Right cardiac atrium (tissue), 5 donors: Measurements from ENCODE around the gene ZYG11B. TPM values are rescaled to one million over a fixed set of nuclear protein-coding genes. Genes with fewer than 3 reads are reported as not detected.
"Not testable (repeated sequence)": the region's sequence is repeated elsewhere in the genome, so short reads cannot be mapped to it uniquely, and the experiment has no call there.

Experiments
- ATAC-seq, 2 donors: fragments of 200-7000 bp; cut with Tn5 transposase; one replicate each; pipeline versions ENCODE4 v1.8.0 to v1.9.1; 2020; ENCODE audit warnings: moderate library complexity in 2 of 2, mild to moderate bottlenecking in 1 of 2
- DNase-seq, 3 donors: peaks; one replicate each; pipeline ENCODE4 v3.0.0-alpha.2; 2020
- H3K27ac ChIP-seq: one replicate; pipeline ENCODE4 v1.5.1; 2013; ENCODE audit warnings: mild to moderate bottlenecking, low read length, control low read depth, moderate library complexity
- H3K27me3 ChIP-seq: one replicate; pipeline ENCODE4 v1.6.1; 2013; ENCODE audit not compliant: control insufficient read depth, insufficient read depth
- H3K4me1 ChIP-seq: one replicate; pipeline ENCODE4 v1.6.1; 2013; ENCODE audit warnings: low read length; ENCODE audit not compliant: control insufficient read depth, insufficient read depth
- H3K4me3 ChIP-seq: one replicate; pipeline ENCODE4 v1.5.1; 2013; ENCODE audit warnings: low read length, control low read depth
- H3K9me3 ChIP-seq: one replicate; pipeline ENCODE4 v1.6.1; 2013; ENCODE audit warnings: low read length; ENCODE audit not compliant: control insufficient read depth
- WGBS: extraction: QIAGEN DNeasy Blood & Tissue Kit; methylation state at CpG from one replicate; pipeline ENCODE4 v1.1.7; 2013; 5-methylcytosine and 5-hydroxymethylcytosine counted together
- intact Hi-C, 4 donors: fragments of 100-400 bp; cut with DNase I; formaldehyde crosslinking; loops; one replicate each; pipeline versions ENCODE4 v1.11.0 to v1.14.0; 2022 to 2023
- polyA plus RNA-seq: library from polyadenylated mRNA; stranded (reverse); fragments of 200-250 nt; gene quantifications from one replicate; pipeline ENCODE4 v1.2.3, GENCODE V29; 2013
- total RNA-seq, 4 donors: library from RNA; stranded (reverse); fragmentation: NEBNext Ultra II Directional; extraction: Animal tissue kit (Norgen Biotek cat#: 25700); gene quantifications; one replicate each; pipeline ENCODE4 v1.2.1, GENCODE V29; 2021
- donor health status: healthy with polysubstance abuse.
- donor health status: DM: no; HTN: yes; CAD: no.
- donor health status: DM: no; HTN: no; CAD: no.
- donor health status: DM: no; HTN: yes; CAD: no; lungs with severe emphysema.
- donor health status: DM: yes; HTN: yes; CAD: no.

ZYG11B gene
- total and polyA plus RNA-seq, 5 donors: 17.8 to 58.7 (median 53.2) TPM

GRCh38 chr1:52852854-52853253 is 126.6 kb downstream of the ZYG11B start:
- WGBS: 78% methylated on average over 2 of the region's 2 CpGs

GRCh38 chr1:52855584-52855983 is 129.3 kb downstream of the ZYG11B start:
- intact Hi-C loops: no loop called here
- no peaks in the 10 kb centered on the region for H3K9me3 ChIP-seq
- no peak for DNase-seq
- H3K4me1 ChIP-seq: peaks cover 2% of the 10 kb centered on the region
- H3K27ac ChIP-seq: no peak overlapping the region
- H3K4me3 ChIP-seq: no peak overlapping the region
- 94% methylated on average over 4 of the region's 4 CpGs for WGBS
- no peak for ATAC-seq
- no peaks in the 10 kb centered on the region for H3K27me3 ChIP-seq

More at GRCh38 chr1:52852854-52853253, 126.6 kb downstream of the ZYG11B start:
- H3K4me3 ChIP-seq: no peak overlapping the region
- H3K27me3 ChIP-seq: no peaks in the 10 kb centered on the region
- intact Hi-C loops: no loop called here
- peaks cover 2% of the 10 kb centered on the region for H3K4me1 ChIP-seq
- H3K9me3 ChIP-seq: no peaks in the 10 kb centered on the region
- ATAC-seq: no peak
- H3K27ac ChIP-seq: no peak overlapping the region
- no peak for DNase-seq

DNA sequence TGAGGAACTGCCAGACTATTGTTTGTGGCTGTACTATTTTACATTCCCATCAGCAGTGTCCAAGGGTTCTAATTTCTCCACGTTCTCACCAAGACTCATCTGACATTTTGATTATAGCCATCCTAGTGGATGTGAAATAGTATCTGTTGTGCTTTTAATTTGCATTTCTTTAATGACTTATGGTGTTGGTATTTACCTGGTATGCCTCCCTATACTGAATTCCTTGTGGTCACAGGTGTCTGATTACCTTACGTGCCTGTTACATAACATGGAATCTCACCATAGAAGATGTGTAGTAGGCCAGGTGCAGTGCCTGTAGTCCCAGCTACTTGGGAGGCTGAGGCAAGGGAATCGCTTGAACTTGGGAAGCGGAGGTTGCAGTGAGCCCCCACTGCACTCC is 129.8 kb downstream of the ZYG11B start:
- 86% methylated on average over 4 of the region's 4 CpGs for WGBS
- Histone ChIP-seq H3K27me3 (no peaks in the 10 kb centered on the region), H3K4me3 (no peak overlapping the region), H3K27ac (no peak overlapping the region), H3K9me3 (no peaks in the 10 kb centered on the region), H3K4me1 (peaks cover 2% of the 10 kb centered on the region)
- no peak for DNase-seq
- ATAC-seq: no peak
- intact Hi-C loops: no loop called here

DNA sequence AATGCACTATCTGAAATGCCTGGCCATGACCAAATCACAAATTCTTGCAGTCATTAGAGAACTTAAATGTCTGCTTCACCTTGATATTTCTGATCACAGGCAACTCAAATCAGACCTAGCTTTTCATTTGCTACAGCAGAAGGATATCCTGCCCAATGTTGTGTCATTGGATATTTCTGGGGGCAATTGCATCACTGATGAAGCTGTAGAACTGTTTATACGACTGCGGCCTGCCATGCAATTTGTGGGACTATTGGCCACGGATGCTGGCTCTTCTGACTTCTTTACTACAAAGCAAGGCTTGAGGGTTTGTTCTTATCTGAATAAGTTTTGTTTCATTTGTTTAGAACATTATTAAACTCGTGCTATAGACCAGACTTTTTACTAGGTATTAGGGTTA is 131.2 kb downstream of the ZYG11B start:
- 82% methylated on average over 4 of the region's 4 CpGs for WGBS
- DNase-seq: no peak
- Histone ChIP-seq H3K9me3 (no peaks in the 10 kb centered on the region), H3K27ac (no peak overlapping the region), H3K4me3 (no peak overlapping the region), H3K4me1 (peaks cover 2% of the 10 kb centered on the region), H3K27me3 (no peaks in the 10 kb centered on the region)
- intact Hi-C loops: no loop called here
- ATAC-seq: no peak

GRCh38 chr1:52862666-52863458 is 136.6 kb downstream of the ZYG11B start:
- no peak overlapping the region for H3K27ac ChIP-seq
- no peak for ATAC-seq
- H3K27me3 ChIP-seq: no peaks in the 10 kb centered on the region
- H3K4me1 ChIP-seq: no peaks in the 10 kb centered on the region
- 45% methylated on average over 2 of the region's 2 CpGs for WGBS
- no peaks in the 10 kb centered on the region for H3K9me3 ChIP-seq
- intact Hi-C loops: no loop called here
- no peak overlapping the region for H3K4me3 ChIP-seq
- no peak for DNase-seq

DNA sequence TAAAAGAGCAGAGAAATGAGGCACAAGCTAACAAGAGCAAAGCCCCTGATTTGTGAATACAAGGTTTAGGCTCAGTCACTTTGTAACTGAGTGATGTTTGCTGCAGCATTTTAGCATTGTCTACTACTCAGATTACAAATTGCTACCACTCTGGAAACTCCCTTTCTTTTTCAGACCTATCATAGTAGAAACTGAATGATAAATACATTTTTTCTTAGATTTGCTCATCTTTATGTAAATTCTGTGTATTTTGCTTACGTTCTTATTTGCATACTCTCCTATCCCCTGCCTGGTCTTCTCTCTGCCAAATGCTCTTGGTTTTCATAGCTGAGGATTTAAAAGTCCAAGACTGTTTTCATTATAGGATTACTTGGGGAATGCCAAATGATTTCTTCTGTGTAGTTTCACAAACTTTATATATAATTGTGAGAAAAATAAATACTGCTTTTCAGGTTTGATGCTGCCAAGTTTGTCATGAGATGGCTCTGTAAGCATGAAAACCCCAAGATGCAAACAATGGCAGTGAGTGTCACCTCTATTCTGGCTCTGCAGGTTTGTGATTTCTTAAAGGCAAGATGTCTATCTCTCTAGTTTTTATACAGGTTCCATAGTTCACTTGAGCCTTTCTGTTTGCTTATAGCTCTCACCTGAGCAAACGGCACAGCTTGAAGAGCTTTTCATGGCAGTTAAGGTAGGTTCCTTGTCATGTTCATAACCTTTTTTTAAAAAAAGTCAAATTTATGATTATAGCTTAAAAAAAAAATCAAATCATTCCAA is 141.0 kb downstream of the ZYG11B start:
- no peak overlapping the region for H3K27ac ChIP-seq
- 88% methylated on average over 2 of the region's 2 CpGs for WGBS
- H3K4me1 ChIP-seq: no peaks in the 10 kb centered on the region
- ATAC-seq: no peak
- H3K9me3 ChIP-seq: no peaks in the 10 kb centered on the region
- H3K4me3 ChIP-seq: no peak overlapping the region
- H3K27me3 ChIP-seq: no peaks in the 10 kb centered on the region
- intact Hi-C loops: no loop called here
- no peak for DNase-seq

- intact Hi-C loops, H3K4me3 ChIP-seq, H3K4me1 ChIP-seq, H3K9me3 ChIP-seq, H3K27me3 ChIP-seq, H3K27ac ChIP-seq, ATAC-seq: not testable (repeated sequence)
- DNase-seq: peak in 1 of 3 donors; percentile 57
- 88% methylated on average over 21 of the region's 29 CpGs for WGBS
Observed at GRCh38 chr1:52869727-52870126, 143.5 kb downstream of the ZYG11B start.

GRCh38 chr1:52876843-52877242 is 150.6 kb downstream of the ZYG11B start:
- Histone ChIP-seq H3K4me3 (no peak overlapping the region), H3K27ac (no peak overlapping the region), H3K4me1 (no peaks in the 10 kb centered on the region), H3K9me3 (no peaks in the 10 kb centered on the region), H3K27me3 (no peaks in the 10 kb centered on the region)
- ATAC-seq (no peak), DNase-seq (no peak)
- intact Hi-C loops: no loop called here
- 58% methylated on average over 2 of the region's 2 CpGs for WGBS

Other genes starting within 250 kb of the ZYG11B start
- gene TUT4, start 173.4 kb upstream of the ZYG11B start, total RNA-seq: 10 to 100 TPM; 36.1 to 41.1 (median 38.8) TPM
- gene TUT4, start 173.4 kb upstream of the ZYG11B start, polyA plus RNA-seq: 20.4 TPM
- 10 to 100 TPM in 2 of 4 donors, 1 to 10 TPM in 2; 9.4 to 13.9 (median 10.8) TPM for gene GPX7, start 124.1 kb upstream of the ZYG11B start, total RNA-seq
- 13.6 TPM for gene GPX7, start 124.1 kb upstream of the ZYG11B start, polyA plus RNA-seq
- gene SHISAL2A, start 93.3 kb upstream of the ZYG11B start, total RNA-seq: not detected
- gene SHISAL2A, start 93.3 kb upstream of the ZYG11B start, polyA plus RNA-seq: not detected
- 10 to 100 TPM; 14.9 to 16.4 (median 15.5) TPM for gene COA7, start 28.1 kb upstream of the ZYG11B start, total RNA-seq
- 6.5 TPM for gene COA7, start 28.1 kb upstream of the ZYG11B start, polyA plus RNA-seq
- gene ZYG11A, start 116.3 kb downstream of the ZYG11B start, total RNA-seq: under 1 TPM in 1 of 4 donors, not detected in 3; 0.06 TPM
- 0.02 TPM for gene ZYG11A, start 116.3 kb downstream of the ZYG11B start, polyA plus RNA-seq
- 100 to 1,000 TPM; 104 to 145 (median 121) TPM for gene ECHDC2, start 195.3 kb downstream of the ZYG11B start, total RNA-seq
- gene ECHDC2, start 195.3 kb downstream of the ZYG11B start, polyA plus RNA-seq: 114 TPM
- gene SCP2, start 200.8 kb downstream of the ZYG11B start, total RNA-seq: 100 to 1,000 TPM; 129 to 149 (median 135) TPM
- gene SCP2, start 200.8 kb downstream of the ZYG11B start, polyA plus RNA-seq: 203 TPM